ENCODE measurements around the gene TYW5. TPM values are rescaled to one million over a fixed set of nuclear protein-coding genes. Genes with fewer than 3 reads are reported as not detected.

Gene TYW5
- total RNA-seq, 4 donors from 2014 or later, result 3.5 to 7.5 (median 4.3) TPM

- intact Hi-C loops (cut with DNase I), result no loop called here
- Histone ChIP-seq H3K36me3 (peaks cover 7 to 82% (median 37%) of the 10 kb centered on the region in 4 donors), H3K9me3 (no peaks in the 10 kb centered on the region), H3K4me3 (no peak overlapping the region), H3K27me3 (no peaks in the 10 kb centered on the region), H3K27ac (replicated peaks in 1 of 4) (no peak overlapping the region), H3K4me1 (no peaks in the 10 kb centered on the region)
- no peak for TF ChIP-seq POLR2AphosphoS5 (IDR thresholded peaks at IDR 0.05)
- no peak for TF ChIP-seq POLR2A (IDR thresholded peaks at IDR 0.05; ENCODE audit: low read depth)
- WGBS, result 87% methylated on average over 1 of the region's 1 CpG
- DNase-seq (ENCODE audit: extremely low spot score), result no peak
These were observed 9.1 kb downstream of the TYW5 start for GRCh38 chr2:199946196-199946595.

- DNase-seq (ENCODE audit: extremely low spot score), result no peak
- Histone ChIP-seq H3K27me3 (no peaks in the 10 kb centered on the region), H3K27ac (replicated peaks in 1 of 4) (no peak overlapping the region), H3K36me3 (peaks cover 13 to 86% (median 49%) of the 10 kb centered on the region in 4 donors), H3K4me3 (no peak overlapping the region), H3K9me3 (no peaks in the 10 kb centered on the region), H3K4me1 (no peaks in the 10 kb centered on the region)
- no peak for TF ChIP-seq POLR2A (IDR thresholded peaks at IDR 0.05; ENCODE audit: low read depth)
- TF ChIP-seq POLR2AphosphoS5 (IDR thresholded peaks at IDR 0.05), result no peak
- no peak for TF ChIP-seq EP300 (IDR thresholded peaks at IDR 0.05)
- no peak for TF ChIP-seq CTCF (IDR thresholded peaks at IDR 0.05)
- intact Hi-C loops (cut with DNase I), result no loop called here
- WGBS, result 90% methylated on average over 4 of the region's 4 CpGs
These were observed 11.9 kb downstream of the TYW5 start for GRCh38 chr2:199943373-199943772.

GRCh38 chr2:199940373-199940772 lies 14.9 kb downstream of the TYW5 start:
- H3K36me3 ChIP-seq, result peaks cover 9 to 85% (median 40%) of the 10 kb centered on the region in 4 donors
- H3K4me3 ChIP-seq, result no peak overlapping the region
- H3K27me3 ChIP-seq, result no peaks in the 10 kb centered on the region
- TF ChIP-seq CTCF (IDR thresholded peaks at IDR 0.05), result peak in 1 of 3 experiments; percentile 11
- TF ChIP-seq POLR2AphosphoS5 (IDR thresholded peaks at IDR 0.05), result no peak
- TF ChIP-seq POLR2A (IDR thresholded peaks at IDR 0.05; ENCODE audit: low read depth), result no peak
- no peak overlapping the region for H3K27ac ChIP-seq (replicated peaks in 1 of 4)
- no peaks in the 10 kb centered on the region for H3K9me3 ChIP-seq
- DNase-seq (ENCODE audit: extremely low spot score), result no peak
- intact Hi-C loops (cut with DNase I), result no loop called here
- H3K4me1 ChIP-seq, result no peaks in the 10 kb centered on the region
- WGBS, result 79% methylated on average over 2 of the region's 2 CpGs

- Histone ChIP-seq H3K4me3 (no peak overlapping the region), H3K27me3 (no peaks in the 10 kb centered on the region), H3K9me3 (no peaks in the 10 kb centered on the region), H3K36me3 (peaks cover 27 to 77% (median 45%) of the 10 kb centered on the region in 4 donors), H3K4me1 (no peaks in the 10 kb centered on the region), H3K27ac (replicated peaks in 1 of 4) (no peak overlapping the region)
- DNase-seq (ENCODE audit: extremely low spot score), result no peak
- intact Hi-C loops (cut with DNase I), result no loop called here
- WGBS, result 86% methylated on average over 2 of the region's 2 CpGs
- TF ChIP-seq POLR2A (IDR thresholded peaks at IDR 0.05; ENCODE audit: low read depth), result no peak
- no peak for TF ChIP-seq EP300 (IDR thresholded peaks at IDR 0.05)
- TF ChIP-seq POLR2AphosphoS5 (IDR thresholded peaks at IDR 0.05), result no peak
- no peak for TF ChIP-seq CTCF (IDR thresholded peaks at IDR 0.05)
These were observed 18.7 kb downstream of the TYW5 start for GRCh38 chr2:199936554-199936953.

GRCh38 chr2:199933466-199933865 lies 21.8 kb downstream of the TYW5 start:
- peaks cover 19 to 74% (median 46%) of the 10 kb centered on the region in 4 donors for H3K36me3 ChIP-seq
- no peak for TF ChIP-seq CTCF (IDR thresholded peaks at IDR 0.05)
- TF ChIP-seq EP300 (IDR thresholded peaks at IDR 0.05), result no peak
- no peak for TF ChIP-seq POLR2AphosphoS5 (IDR thresholded peaks at IDR 0.05)
- TF ChIP-seq POLR2A (IDR thresholded peaks at IDR 0.05; ENCODE audit: low read depth), result no peak
- WGBS, result 83% methylated on average over 3 of the region's 3 CpGs

More at GRCh38 chr2:199933466-199933865, 21.8 kb downstream of the TYW5 start:
- intact Hi-C loops (cut with DNase I), result no loop called here
- H3K27ac ChIP-seq (replicated peaks in 1 of 4), result no peak overlapping the region
- H3K4me1 ChIP-seq, result no peaks in the 10 kb centered on the region
- H3K4me3 ChIP-seq, result no peak overlapping the region
- DNase-seq (ENCODE audit: extremely low spot score), result no peak
- no peaks in the 10 kb centered on the region for H3K27me3 ChIP-seq
- H3K9me3 ChIP-seq, result no peaks in the 10 kb centered on the region
